Sciatic nerve (tissue), 2 donors: Measurements from ENCODE around the gene RELA. TPM values are rescaled to one million over a fixed set of nuclear protein-coding genes. Genes with fewer than 3 reads are reported as not detected.

Source experiments
- ATAC-seq: fragments of 200-7000 bp; cut with Tn5 transposase; one replicate; pipeline ENCODE4 v1.9.1; 2020; ENCODE audit warnings: mild to moderate bottlenecking, moderate library complexity
- DNase-seq: peaks from one replicate; pipeline ENCODE4 v3.0.0-alpha.2; 2020; ENCODE audit warnings: low spot score
- intact Hi-C: fragments of 100-400 bp; cut with DNase I; formaldehyde crosslinking; loops from one replicate; pipeline ENCODE4 v1.14.2; 2022
- total RNA-seq: library from RNA; stranded (reverse); fragmentation: NEBNext Ultra II Directional; extraction: Animal tissue kit (Norgen Biotek cat#: 25700); gene quantifications from one replicate; pipeline ENCODE4 v1.2.1, GENCODE V29; 2021
- donor health status: DM: no; HTN: no; CAD: no.
- donor health status: DM: no; HTN: no; CAD: no.

RELA gene
- total RNA-seq, 1 donor from 2014 or later, result 95.6 TPM

DNA sequence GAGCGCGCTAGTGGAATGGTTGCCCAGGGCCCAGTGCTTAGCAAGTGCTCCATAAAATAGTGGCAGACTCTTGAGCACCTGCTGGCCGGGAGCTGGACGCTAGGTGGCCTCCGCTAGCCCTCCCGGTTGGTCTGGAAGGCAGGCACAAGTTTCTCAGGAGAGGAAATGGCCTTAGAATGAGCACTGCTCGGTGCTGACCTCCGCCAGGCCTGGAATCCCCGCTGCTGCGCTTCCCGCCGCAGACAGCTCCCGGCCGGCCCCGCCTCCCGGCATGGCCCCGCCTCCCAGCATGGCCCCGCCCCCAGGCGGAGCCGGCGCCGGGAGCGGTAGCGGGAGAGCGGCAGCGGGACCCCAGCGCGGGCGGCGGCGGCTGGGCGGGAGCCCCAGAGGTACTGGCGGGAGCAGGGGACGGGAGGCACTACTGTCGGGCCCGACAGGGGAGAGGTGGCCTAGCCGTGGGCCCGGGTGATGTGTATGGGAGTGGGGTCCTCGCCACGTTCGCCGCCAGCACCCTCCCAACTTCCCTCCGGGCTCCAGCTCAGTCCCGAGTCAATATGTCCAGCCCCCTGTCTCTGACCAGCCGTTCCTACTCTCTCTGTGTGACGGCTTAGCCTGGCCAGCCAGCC lies 24.8 kb downstream of the RELA start, which contains the start of gene SIPA1:
Gene SIPA1 (plus strand): TSS at position 308 of the 626 bp plus-strand sequence. CDS start 2,821 bp downstream, outside the sequence.
- peak; percentile 89 for DNase-seq
- intact Hi-C loops, result no loop called here
- peak; percentile 79 for ATAC-seq

DNA sequence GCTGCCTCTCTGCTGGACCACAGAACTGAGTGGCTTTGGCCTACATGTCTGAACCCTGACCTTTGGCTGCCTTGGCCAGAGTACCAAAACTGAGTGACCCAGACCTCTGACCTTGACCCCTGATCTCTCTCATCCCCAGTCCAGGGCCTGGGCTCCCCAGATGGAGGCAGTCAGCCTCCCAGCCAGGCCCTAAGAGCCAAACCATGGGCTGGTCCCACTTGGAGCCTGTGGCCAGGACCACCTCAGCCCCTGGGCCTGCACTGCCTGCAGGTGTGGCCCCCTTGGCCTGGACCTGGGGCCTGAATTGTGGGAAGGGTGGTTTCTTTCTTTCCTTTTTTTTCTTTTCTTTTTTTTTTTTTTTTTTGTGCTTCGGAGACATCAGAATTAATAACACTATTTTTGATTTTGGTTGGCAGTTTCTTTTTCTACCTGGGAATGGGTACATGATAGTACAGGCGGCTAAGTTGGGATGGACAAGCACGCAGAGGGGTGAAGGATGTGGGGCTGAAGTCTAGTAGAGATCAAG lies 25.6 kb downstream of the RELA start:
- intact Hi-C loops, result no loop called here
- no peak for ATAC-seq
- no peak for DNase-seq

DNA sequence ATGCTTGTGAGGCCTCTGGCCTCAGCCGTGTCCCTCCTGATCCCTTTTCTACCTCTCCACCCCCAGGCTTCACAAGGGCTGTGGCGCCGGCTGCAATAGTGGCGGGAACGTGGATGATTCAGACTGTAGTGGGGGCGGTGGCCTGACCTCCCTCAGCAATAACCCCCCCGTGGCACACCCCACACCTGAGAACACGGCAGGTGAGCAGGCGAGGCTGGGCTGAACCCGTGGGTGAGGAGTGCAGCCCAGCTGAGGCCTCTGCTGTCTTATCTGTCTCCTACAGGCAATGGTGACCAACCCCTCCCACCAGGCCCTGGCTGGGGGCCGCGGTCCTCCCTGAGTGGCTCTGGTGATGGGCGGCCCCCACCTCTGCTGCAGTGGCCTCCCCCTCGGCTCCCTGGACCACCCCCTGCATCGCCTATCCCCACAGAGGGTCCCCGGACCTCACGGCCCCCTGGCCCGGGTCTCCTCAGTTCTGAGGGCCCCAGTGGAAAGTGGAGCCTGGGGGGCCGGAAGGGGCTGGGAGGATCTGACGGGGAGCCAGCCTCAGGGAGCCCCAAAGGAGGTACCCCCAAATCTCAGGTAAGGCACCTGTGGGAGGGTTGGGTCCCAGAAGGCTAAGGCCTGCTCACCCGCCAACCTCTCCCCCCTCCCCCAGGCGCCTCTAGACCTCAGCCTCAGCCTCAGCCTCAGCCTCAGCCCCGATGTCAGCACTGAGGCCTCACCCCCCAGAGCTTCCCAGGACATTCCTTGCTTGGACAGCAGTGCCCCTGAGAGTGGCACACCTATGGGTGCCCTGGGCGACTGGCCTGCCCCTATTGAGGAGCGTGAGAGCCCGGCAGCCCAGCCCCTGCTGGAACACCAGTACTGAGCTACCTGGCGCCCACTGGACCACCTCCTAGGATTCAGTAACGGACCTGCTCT lies 26.3 kb downstream of the RELA start:
- intact Hi-C loops, result no loop called here
- no peak for DNase-seq
- ATAC-seq, result no peak

DNA sequence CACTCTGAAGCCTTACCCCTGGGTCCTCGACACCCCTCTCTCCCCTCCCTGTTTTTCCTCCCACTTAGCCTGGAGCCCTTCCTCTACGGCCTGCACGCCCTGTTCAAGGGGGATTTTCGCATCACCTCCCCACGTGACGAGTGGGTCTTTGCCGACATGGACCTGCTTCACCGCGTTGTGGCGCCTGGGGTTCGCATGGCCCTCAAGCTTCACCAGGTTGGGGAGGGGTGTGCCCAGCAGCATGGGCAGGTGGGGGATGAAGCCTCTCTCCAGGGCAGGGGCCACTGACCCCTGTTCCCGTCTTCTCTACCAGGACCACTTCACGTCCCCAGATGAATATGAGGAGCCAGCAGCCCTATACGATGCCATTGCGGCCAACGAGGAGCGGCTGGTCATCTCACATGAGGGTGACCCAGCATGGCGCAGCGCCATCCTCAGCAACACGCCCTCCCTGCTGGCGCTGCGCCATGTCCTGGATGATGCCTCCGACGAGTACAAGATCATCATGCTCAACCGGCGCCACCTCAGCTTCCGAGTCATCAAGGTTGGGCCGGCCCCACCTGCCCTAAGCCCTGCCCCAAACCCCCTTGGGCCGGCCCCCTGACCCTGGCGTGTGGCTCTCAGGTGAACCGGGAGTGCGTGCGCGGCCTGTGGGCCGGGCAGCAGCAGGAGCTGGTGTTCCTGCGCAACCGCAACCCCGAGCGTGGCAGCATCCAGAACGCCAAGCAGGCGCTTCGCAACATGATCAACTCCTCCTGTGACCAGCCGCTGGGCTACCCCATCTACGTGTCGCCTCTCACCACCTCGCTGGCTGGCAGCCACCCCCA lies 27.6 kb downstream of the RELA start:
- intact Hi-C loops, result no loop called here
- DNase-seq (no peak), ATAC-seq (no peak)

DNA sequence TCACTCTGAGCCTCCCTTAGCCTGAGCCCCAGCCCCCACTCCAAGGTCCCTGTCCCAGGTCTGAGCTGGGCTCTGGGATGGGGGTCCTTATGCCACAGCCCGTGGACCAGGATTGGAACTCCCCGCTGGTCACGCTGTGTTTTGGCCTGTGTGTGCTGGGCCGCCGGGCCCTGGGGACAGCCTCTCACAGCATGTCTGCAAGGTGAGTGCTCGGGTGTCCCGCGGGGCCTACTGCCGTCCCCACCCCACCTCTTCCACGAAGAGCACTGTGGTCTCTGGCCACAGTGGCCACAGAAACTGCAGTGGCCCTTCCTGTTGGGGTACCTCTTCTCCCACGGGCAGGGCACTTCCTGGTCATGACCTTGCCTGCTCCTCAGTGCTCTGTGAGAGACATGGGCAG lies 28.3 kb downstream of the RELA start:
- DNase-seq (no peak), ATAC-seq (no peak)
- intact Hi-C loops, result no loop called here

DNA sequence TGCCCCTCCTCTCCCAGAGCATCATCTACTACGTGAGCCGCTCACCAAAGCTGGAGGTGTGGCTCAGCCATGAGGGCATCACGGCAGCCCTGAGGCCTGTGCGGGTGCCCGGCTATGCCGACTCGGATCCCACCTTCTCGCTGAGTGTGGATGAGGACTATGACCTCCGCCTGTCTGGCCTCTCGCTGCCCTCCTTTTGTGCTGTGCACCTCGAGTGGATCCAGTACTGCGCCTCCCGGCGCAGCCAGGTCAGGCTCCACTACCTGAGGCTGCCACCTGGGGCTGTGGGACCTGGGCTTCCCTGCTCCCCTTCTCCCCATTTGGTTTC lies 28.6 kb downstream of the RELA start:
- intact Hi-C loops, result no loop called here
- no peak for DNase-seq
- no peak for ATAC-seq

DNA sequence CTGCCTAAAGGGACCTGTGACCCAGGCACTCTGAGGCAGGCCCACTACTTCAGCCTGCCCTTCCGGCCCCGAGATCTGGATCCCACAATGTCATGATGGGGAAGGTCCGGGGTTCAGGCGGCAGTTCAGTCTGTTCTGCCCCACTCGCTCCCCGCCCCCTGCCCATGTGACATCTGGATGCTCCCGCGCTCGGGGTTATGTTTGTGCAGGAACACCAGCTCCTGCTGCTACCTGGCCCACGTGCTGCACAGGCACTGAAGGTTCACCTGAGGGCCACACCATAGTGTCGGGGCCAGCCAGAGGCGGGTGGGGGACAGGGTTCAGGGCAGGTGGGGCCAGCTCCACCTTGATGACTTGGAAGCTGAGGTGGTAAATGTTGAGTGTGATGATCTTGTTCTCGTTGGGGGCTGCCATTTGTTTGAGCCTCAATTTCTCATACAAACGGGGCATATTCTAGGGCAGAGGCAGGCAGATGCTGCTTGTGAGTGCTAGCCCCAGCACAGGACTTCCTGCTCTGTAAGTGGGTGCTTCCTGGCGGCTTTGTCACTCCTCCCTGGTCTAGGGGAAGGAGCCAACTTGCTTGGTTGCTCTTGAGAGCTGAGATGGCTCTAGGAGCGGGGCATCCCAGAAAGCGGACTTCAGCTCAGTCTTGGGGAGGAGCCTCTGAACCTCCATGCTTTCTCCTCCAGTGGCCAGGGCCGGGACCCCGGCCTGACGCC lies 29.2 kb downstream of the RELA start:
- no peak for DNase-seq
- ATAC-seq, result no peak
- intact Hi-C loops, result no loop called here

DNA sequence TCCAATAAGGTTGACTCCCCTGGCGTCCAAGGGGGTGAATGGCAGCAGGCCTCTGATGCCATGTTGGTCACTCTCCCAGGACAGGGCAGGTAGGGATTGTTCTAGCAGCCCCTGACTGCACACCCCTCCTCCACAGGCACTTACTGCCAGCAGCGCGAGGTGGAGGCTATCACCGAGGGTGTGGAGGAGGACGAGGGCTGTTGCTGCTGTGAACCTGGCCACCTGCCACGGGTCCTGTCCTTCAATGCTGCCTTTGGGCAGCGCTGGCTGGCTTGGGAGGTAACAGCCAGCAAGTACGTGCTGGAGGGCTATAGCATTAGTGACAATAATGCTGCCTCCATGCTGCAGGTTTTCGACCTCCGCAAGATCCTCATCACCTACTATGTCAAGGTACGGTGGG lies 32.5 kb downstream of the RELA start:
- ATAC-seq (no peak), DNase-seq (no peak)
- intact Hi-C loops, result no loop called here

DNA sequence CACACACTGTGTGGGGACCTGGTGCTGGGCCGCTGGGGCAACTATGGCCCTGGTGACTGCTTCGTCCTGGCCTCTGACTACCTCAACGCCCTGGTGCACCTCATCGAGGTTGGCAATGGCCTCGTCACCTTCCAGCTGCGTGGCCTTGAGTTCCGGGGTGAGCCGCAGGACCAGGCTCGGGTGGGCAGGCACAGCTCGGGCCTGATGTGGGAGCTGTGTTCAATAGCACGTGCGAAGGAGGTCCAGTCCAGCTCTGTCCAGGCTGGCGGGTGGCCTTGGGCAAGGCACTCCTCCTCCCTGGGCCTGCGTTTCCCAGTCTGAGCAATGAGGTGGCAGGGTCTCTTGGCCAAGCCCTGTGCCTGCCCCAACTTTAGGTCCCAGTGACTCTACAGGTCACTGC lies 33.1 kb downstream of the RELA start:
- DNase-seq, result no peak
- ATAC-seq, result no peak
- intact Hi-C loops, result loop anchor here (5.0 kb wide), 1 partner anchor 83 kb away; the partner anchor contains the start of gene KAT5

DNA sequence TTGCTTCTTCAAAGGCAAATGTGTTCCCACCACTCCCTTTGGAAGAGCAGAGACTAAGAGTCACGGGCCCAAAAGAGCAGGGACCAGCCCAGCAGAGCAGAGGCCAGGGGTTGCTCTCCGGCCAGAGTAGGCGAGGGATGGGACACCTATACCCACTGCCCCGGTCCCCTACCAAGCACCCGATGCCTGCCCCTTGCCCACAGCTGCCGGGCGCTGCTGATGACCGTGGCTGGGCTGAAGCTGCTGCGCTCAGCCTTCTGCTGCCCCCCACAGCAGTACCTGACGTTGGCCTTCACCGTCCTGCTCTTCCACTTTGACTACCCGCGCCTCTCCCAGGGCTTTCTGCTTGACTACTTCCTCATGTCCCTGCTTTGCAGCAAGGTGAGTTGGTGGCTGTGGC lies 35.5 kb downstream of the RELA start:
- no peak for DNase-seq
- intact Hi-C loops, result loop anchor here (5.0 kb wide), 1 partner anchor 85 kb away; the partner anchor contains the start of gene KAT5
- no peak for ATAC-seq

DNA sequence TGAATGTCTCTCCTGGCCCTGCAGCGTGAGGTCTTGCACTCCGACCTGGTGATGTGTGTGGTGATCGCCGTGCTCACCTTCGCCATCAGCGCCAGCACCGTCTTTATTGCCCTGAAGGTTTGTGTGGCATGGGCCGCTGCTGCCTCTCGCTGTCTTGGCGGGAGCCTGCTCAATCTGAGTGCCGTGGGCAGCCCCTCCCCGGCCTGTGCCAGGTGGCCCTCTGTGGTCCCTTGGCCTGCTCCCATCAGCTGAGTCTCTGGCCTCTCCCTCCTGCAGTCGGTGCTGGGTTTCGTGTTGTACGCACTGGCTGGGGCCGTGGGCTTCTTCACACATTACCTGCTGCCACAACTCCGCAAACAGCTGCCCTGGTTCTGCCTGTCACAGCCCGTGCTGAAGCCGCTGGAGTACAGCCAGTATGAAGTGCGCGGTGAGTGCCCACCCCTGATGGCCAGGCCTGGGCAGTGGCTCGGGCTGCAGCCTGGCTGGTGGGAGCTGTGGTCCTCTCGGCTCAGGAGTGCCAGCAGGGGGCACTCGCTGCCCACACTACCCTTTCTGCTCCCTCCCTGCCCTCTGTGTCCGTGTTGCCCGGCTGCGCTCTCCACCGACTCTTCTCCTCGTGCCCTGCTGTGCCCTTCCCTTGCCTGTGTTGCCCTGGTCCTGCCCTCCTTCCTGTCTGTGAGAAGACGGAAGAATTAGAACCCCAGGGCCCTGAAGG lies 36.9 kb downstream of the RELA start:
- intact Hi-C loops, result loop anchor here (5.0 kb wide), 1 partner anchor 87 kb away; the partner anchor contains the start of gene KAT5
- ATAC-seq (peak; percentile 80), DNase-seq (peak; percentile 81)

DNA sequence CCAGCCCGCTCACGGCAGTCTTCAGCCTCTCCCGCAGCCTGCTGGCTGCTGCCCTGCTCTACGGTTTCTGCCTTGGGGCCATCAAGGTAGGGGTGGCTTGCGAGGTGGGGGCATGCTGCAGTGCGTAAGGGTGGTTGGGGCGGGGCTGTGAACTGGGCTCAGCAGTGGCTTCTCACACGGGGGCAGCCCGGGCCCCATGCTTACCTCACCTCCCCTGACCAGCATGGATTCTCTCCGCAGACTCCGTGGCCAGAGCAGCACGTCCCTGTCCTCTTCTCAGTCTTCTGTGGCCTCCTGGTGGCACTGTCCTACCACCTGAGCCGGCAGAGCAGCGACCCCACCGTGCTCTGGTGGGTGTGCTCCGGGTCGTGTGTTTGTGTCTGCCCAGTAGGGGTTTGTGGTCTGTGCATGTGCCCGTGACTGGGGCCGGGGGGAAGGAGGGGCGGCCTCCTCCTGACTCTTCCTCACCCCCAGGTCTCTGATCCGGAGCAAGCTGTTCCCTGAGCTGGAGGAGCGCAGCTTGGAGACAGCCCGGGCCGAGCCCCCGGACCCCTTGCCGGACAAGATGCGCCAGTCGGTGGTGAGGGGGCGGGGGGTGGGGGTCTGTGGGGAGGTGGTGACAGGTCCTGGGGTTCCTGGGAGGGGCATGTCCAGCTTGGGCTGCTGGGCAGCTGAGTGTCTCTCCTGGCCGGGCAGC lies 37.6 kb downstream of the RELA start:
- ATAC-seq, result no peak
- intact Hi-C loops, result loop anchor here (5.0 kb wide), 1 partner anchor 87 kb away; the partner anchor contains the start of gene KAT5
- DNase-seq, result no peak

DNA sequence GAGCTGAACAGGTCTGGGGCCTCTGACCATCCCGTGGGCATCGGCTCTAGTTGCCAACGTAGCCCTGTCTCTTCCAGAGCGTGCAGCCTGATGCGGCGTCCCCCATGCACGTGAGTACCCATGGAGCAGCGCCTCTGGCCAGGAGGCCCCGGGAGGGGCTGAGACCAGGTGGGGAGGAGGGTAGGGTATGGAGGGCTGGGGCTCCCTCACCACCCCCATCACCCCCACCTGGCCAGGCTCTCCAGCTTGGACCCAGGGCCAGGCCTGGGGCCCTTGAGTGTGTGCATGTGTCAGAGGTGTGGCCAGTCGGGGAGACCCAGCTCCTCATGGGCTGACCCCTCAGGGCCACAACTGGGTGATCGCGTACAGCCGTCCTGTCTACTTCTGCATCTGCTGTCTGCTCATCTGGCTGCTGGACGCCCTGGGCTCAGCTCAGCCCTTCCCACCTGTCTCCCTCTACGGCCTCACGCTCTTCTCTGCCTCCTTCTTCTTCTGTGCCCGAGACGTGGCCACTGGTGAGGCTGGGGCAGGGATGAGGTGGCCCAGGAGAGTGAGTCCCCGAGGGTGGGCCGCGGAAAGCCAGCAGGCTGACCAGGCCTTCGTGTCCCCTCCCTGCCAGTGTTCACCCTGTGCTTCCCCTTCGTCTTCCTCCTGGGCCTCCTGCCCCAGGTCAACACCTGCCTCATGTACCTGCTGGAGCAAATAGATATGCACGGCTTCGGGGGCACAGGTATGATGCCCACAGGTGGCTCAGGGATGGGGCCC lies 38.7 kb downstream of the RELA start:
- intact Hi-C loops, result no loop called here
- ATAC-seq, result no peak
- no peak for DNase-seq

DNA sequence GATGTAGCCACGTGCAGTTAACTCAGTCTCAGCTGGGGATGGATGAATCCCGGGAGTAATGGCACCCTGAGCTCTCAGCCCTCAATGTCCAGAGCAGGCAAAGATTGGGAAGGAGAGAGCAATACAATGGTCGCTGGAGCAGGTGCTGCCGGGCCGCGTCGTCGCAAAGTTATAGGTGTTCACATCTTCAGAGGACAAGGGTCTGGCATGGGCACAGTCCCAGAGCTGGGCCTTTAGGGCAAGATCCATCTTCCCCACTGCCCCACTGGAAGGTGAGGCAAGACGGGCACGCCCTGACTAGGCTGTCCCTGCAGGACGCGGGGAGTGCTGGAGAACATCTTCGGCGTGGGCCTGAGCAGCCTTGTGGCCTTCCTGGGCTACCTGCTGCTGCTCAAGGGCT lies 39.5 kb downstream of the RELA start:
- DNase-seq (no peak), ATAC-seq (no peak)
- intact Hi-C loops, result no loop called here

DNA sequence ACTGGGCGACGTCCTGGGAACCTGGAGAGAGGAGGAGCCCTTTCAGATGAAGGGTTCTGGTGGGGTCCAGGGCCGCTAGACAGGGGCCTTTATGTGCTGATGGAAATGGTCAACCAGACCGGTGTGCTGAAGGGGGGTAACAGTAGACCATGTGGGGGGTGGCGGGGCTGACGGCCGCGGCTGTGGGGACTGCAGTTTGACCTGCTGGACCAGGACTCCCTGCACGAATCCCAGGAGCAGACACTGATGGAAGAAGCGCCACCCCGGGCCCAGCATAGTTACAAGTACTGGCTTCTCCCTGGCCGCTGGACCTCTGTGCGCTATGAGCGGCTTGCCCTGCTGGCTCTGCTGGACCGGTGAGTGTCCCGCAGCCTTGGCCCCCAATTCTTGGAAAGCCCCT lies 40.7 kb downstream of the RELA start:
- intact Hi-C loops, result no loop called here
- ATAC-seq (no peak), DNase-seq (no peak)

DNA sequence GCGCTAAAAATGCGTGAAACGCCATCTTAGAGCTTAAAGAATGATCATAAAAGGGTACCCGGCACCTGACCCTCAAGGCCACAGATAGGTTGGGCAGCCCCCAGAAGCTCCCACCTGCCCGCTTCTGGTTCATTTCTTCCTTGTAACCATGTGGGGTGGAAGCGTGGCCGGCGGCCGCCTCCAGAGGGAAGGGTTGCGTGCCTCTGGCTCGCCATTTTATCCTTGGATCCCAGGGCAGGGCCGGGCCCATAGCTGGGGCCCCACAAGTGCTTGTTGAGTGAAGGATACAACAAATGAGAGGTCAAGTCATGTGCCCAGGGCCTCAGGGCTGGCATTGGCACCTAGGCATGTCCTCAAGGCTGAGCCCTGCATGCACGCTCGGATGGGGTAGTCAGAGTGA lies 41.3 kb downstream of the RELA start:
- DNase-seq, result no peak
- intact Hi-C loops, result no loop called here

DNA sequence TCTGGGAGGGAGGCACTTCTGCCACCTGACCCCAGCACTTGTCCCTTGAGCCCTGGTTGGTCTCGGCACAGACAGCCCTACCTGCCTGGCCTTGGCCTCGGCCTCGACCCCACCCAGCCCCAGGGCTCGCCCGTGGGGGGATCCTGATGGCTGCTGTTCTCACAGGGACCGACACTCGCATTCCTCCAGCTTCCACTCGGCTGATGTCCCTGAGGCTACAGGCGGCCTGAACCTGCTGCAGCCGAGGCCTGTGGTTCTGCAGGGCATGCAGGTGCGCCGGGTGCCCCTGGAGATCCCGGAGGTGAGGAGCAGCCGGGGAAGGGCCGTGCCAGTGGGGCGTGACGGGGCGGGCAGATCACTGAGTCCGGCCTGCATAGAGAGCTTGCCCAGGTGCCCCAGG lies 42.0 kb downstream of the RELA start:
- intact Hi-C loops, result no loop called here
- no peak for DNase-seq
- no peak for ATAC-seq

More for the DNA sequence above, 41.3 kb downstream of the RELA start:
- ATAC-seq, result no peak
